SU-DHL-6 (cell line): ENCODE measurements around the gene GSK3B.

Experiments
- H2AFZ ChIP-seq: fragments of 200-600 bp; sonication (generic); 2 replicates; pipeline ENCODE4 v1.6.1; 2014; ENCODE audit warnings: low read depth, mild to moderate bottlenecking, moderate library complexity, mixed read lengths, antibody characterized with exemption, low read length; ENCODE audit not compliant: severe bottlenecking
- H3F3A ChIP-seq: fragments of 200-600 bp; shearing (Covaris generic); 2 replicates; pipeline ENCODE4 v1.6.0; 2016; ENCODE audit warnings: antibody characterized with exemption, mild to moderate bottlenecking; ENCODE audit not compliant: insufficient read depth
- H3K27ac ChIP-seq: fragments of 200-600 bp; sonication (generic); 2 replicates; pipeline ENCODE4 v1.5.1; 2016; ENCODE audit warnings: low read depth, mild to moderate bottlenecking, low read length, moderate library complexity, mixed read lengths
- H3K27me3 ChIP-seq: fragments of 200-600 bp; sonication (generic), shearing (Covaris generic); 2 replicates; pipeline ENCODE4 v1.6.0; 2014; ENCODE audit warnings: mild to moderate bottlenecking, low read length
- H3K36me3 ChIP-seq: fragments of 200-600 bp; sonication (generic); 2 replicates; pipeline ENCODE4 v1.6.1; 2014; ENCODE audit warnings: mild to moderate bottlenecking, low read length, mixed read lengths
- H3K4me2 ChIP-seq: fragments of 300-600, 200-600 bp; shearing (Covaris generic), sonication (generic); 2 replicates; pipeline ENCODE4 v1.6.0; 2014; ENCODE audit warnings: low read length, low read depth, mild to moderate bottlenecking; ENCODE audit not compliant: poor library complexity, severe bottlenecking
- H3K4me3 ChIP-seq: fragments of 200-600 bp; sonication (generic); 2 replicates; pipeline ENCODE4 v1.5.1; 2014; ENCODE audit warnings: antibody characterized with exemption, low read length, mild to moderate bottlenecking, mixed read lengths; ENCODE audit not compliant: insufficient read depth, poor library complexity, severe bottlenecking
- H3K79me2 ChIP-seq: fragments of 200-600 bp; sonication (generic); 2 replicates; pipeline ENCODE4 v1.6.1; 2014; ENCODE audit warnings: mild to moderate bottlenecking, low read length, moderate library complexity; ENCODE audit not compliant: insufficient read depth
- H3K9ac ChIP-seq: fragments of 200-600 bp; sonication (generic); 2 replicates; pipeline ENCODE4 v1.7.0; 2014; ENCODE audit warnings: mild to moderate bottlenecking, low read length
- H3K9me2 ChIP-seq: fragments of 200-600 bp; sonication (generic); replicated peaks from 2 replicates; pipeline ENCODE4 v1.6.1; 2014; ENCODE audit warnings: low read length; ENCODE audit not compliant: insufficient read depth
- H3K9me3 ChIP-seq: fragments of 200-600 bp; sonication (generic); 2 replicates; pipeline ENCODE4 v1.6.1; 2014; ENCODE audit warnings: low read length, mixed read lengths; ENCODE audit not compliant: insufficient read depth
- H4K20me1 ChIP-seq: fragments of 200-600 bp; sonication (generic); 2 replicates; pipeline ENCODE4 v1.6.1; 2014; ENCODE audit warnings: low read depth, mild to moderate bottlenecking, antibody characterized with exemption, low read length, moderate library complexity, mixed read lengths
- EZH2phosphoT487 ChIP-seq: fragments of 200-600 bp; sonication (generic), shearing (Covaris generic); conservative IDR thresholded peaks from 2 replicates; pipeline ENCODE4 v1.6.1; 2018; ENCODE audit warnings: mild to moderate bottlenecking, antibody characterized with exemption, low read length, moderate library complexity, mixed read lengths
- TF ChIP-seq, protein P1 (sequence below): fragments of 200-600 bp; sonication (generic); IDR thresholded peaks from one replicate; pipeline ENCODE4 v1.5.1; 2017; ENCODE audit warnings: antibody characterized with exemption, mild to moderate bottlenecking, low read length, moderate library complexity; ENCODE audit not compliant: insufficient read depth, poor library complexity, severe bottlenecking

GSK3B gene

GRCh38 chr3:119817583-119818363, 276.5 kb downstream of the GSK3B start:
- no peaks in the 10 kb centered on the region for H3K27me3 ChIP-seq
- H3K9me3 ChIP-seq: no peaks in the 10 kb centered on the region
- no peak overlapping the region for H3K4me3 ChIP-seq
- H2AFZ ChIP-seq: no peak overlapping the region
- no peak overlapping the region for H3K4me2 ChIP-seq
- no peaks in the 10 kb centered on the region for H3K9me2 ChIP-seq
- H3F3A ChIP-seq: peaks cover 3% of the 10 kb centered on the region; the same call in 1 of the 2 replicates
- H3K79me2 ChIP-seq: no peaks in the 10 kb centered on the region
- no peaks in the 10 kb centered on the region for H3K36me3 ChIP-seq
- no peaks in the 10 kb centered on the region for H4K20me1 ChIP-seq
- H3K9ac ChIP-seq: no peak overlapping the region
- no peak for TF ChIP-seq EZH2phosphoT487
- TF ChIP-seq, protein P1, sequence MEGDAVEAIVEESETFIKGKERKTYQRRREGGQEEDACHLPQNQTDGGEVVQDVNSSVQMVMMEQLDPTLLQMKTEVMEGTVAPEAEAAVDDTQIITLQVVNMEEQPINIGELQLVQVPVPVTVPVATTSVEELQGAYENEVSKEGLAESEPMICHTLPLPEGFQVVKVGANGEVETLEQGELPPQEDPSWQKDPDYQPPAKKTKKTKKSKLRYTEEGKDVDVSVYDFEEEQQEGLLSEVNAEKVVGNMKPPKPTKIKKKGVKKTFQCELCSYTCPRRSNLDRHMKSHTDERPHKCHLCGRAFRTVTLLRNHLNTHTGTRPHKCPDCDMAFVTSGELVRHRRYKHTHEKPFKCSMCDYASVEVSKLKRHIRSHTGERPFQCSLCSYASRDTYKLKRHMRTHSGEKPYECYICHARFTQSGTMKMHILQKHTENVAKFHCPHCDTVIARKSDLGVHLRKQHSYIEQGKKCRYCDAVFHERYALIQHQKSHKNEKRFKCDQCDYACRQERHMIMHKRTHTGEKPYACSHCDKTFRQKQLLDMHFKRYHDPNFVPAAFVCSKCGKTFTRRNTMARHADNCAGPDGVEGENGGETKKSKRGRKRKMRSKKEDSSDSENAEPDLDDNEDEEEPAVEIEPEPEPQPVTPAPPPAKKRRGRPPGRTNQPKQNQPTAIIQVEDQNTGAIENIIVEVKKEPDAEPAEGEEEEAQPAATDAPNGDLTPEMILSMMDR: no peak
- no peak overlapping the region for H3K27ac ChIP-seq

DNA sequence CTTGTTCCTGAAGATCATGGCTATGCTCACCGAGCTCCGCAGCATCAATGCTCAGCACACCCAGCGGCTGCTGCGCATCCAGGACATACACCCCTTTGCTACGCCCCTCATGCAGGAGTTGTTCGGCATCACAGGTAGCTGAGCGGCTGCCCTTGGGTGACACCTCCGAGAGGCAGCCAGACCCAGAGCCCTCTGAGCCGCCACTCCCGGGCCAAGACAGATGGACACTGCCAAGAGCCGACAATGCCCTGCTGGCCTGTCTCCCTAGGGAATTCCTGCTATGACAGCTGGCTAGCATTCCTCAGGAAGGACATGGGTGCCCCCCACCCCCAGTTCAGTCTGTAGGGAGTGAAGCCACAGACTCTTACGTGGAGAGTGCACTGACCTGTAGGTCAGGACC, 277.2 kb downstream of the GSK3B start:
- Histone ChIP-seq H3K9me3 (no peaks in the 10 kb centered on the region), H3K27me3 (no peaks in the 10 kb centered on the region), H3K36me3 (no peaks in the 10 kb centered on the region), H3K27ac (no peak overlapping the region), H2AFZ (no peak overlapping the region), H3K9ac (no peak overlapping the region), H3F3A (peaks cover 3% of the 10 kb centered on the region; the same call in 1 of the 2 replicates), H3K9me2 (no peaks in the 10 kb centered on the region), H3K79me2 (no peaks in the 10 kb centered on the region), H3K4me3 (no peak overlapping the region), H3K4me2 (no peak overlapping the region), H4K20me1 (no peaks in the 10 kb centered on the region)
- TF ChIP-seq EZH2phosphoT487: no peak
- TF ChIP-seq, protein P1: no peak

GRCh38 chr3:119815716-119816115, 278.5 kb downstream of the GSK3B start:
- Histone ChIP-seq H3K79me2 (no peaks in the 10 kb centered on the region), H3K36me3 (no peaks in the 10 kb centered on the region), H3K9me2 (no peaks in the 10 kb centered on the region), H3K9ac (no peak overlapping the region), H4K20me1 (no peaks in the 10 kb centered on the region), H2AFZ (no peak overlapping the region), H3F3A (no peaks in the 10 kb centered on the region; the same call in 1 of the 2 replicates), H3K4me2 (no peak overlapping the region), H3K4me3 (no peak overlapping the region), H3K27ac (no peak overlapping the region), H3K9me3 (no peaks in the 10 kb centered on the region), H3K27me3 (no peaks in the 10 kb centered on the region)
- TF ChIP-seq, protein P1: no peak
- no peak for TF ChIP-seq EZH2phosphoT487
